ENCODE data around the gene KRT74.

KRT74 gene

GRCh38 chr12:52539083-52539820 lies 34.4 kb downstream of the KRT74 start:
- Histone ChIP-seq H2AFZ (ENCODE audit: low read depth, low read length) (no peak overlapping the region), H3K27me3 (ENCODE audit: control insufficient read depth in 1 of 2, insufficient read depth in 1 of 2, low read length in 2 of 2) (peaks cover 0 to 27% of the 10 kb centered on the region in 2 experiments), H3K27ac (ENCODE audit: low read length, poor library complexity, severe bottlenecking) (no peak overlapping the region), H3K9me3 (ENCODE audit: control insufficient read depth, low read length) (no peaks in the 10 kb centered on the region), H3K4me3 (ENCODE audit: insufficient read depth in 1 of 2, low read depth in 1 of 2, low read length in 2 of 2) (no peak overlapping the region), H3K14ac (ENCODE audit: low read length in 2 of 2) (no peak overlapping the region), H4K8ac (ENCODE audit: low read length) (no peak overlapping the region), H3K36me3 (ENCODE audit: control insufficient read depth in 1 of 2, insufficient read depth in 2 of 2, low read depth in 1 of 2, low read length in 2 of 2) (no peaks in the 10 kb centered on the region), H3K79me1 (replicated peaks; ENCODE audit: low read length, poor library complexity, severe bottlenecking) (no peaks in the 10 kb centered on the region), H2BK5ac (ENCODE audit: low read depth, low read length, poor library complexity, severe bottlenecking) (no peak overlapping the region), H2BK15ac (ENCODE audit: low read depth, poor library complexity, severe bottlenecking) (no peak overlapping the region), H2BK120ac (ENCODE audit: low read depth, low read length) (no peak overlapping the region), H3K18ac (ENCODE audit: low read depth in 1 of 2, low read length in 2 of 2) (no peak overlapping the region), H3K4me1 (ENCODE audit: control insufficient read depth, insufficient read depth, low read depth, low read length) (no peaks in the 10 kb centered on the region), H2BK12ac (ENCODE audit: low read length in 2 of 2) (no peak overlapping the region), H3K4ac (ENCODE audit: low read depth in 1 of 2, low read length in 2 of 2) (no peak overlapping the region), H3K9ac (ENCODE audit: low read length) (no peak overlapping the region), H2AK5ac (ENCODE audit: low read length, severe bottlenecking) (no peak overlapping the region), H4K91ac (ENCODE audit: low read length) (no peak overlapping the region), H3K23ac (ENCODE audit: low read length in 2 of 2) (no peak overlapping the region), H3K4me2 (ENCODE audit: low read length, poor library complexity, severe bottlenecking) (no peak overlapping the region)
- DNase-seq, result peak; percentile 38
- WGBS, result 65% methylated on average over 5 of the region's 5 CpGs

- Histone ChIP-seq H3K9me3 (ENCODE audit: control insufficient read depth, low read length) (no peaks in the 10 kb centered on the region), H2BK12ac (ENCODE audit: low read length in 2 of 2) (no peak overlapping the region), H3K4me2 (ENCODE audit: low read length, poor library complexity, severe bottlenecking) (no peak overlapping the region), H3K4ac (ENCODE audit: low read depth in 1 of 2, low read length in 2 of 2) (peak overlapping the region in 1 of 2 experiments; percentile 42), H2BK120ac (ENCODE audit: low read depth, low read length) (no peak overlapping the region), H2BK5ac (ENCODE audit: low read depth, low read length, poor library complexity, severe bottlenecking) (no peak overlapping the region), H3K23ac (ENCODE audit: low read length in 2 of 2) (no peak overlapping the region), H3K27me3 (ENCODE audit: control insufficient read depth in 1 of 2, insufficient read depth in 1 of 2, low read length in 2 of 2) (peaks cover 9 to 32% of the 10 kb centered on the region in 2 experiments), H3K9ac (ENCODE audit: low read length) (no peak overlapping the region), H4K91ac (ENCODE audit: low read length) (peak overlapping the region; percentile 31), H4K8ac (ENCODE audit: low read length) (no peak overlapping the region), H2AK5ac (ENCODE audit: low read length, severe bottlenecking) (no peak overlapping the region), H3K36me3 (ENCODE audit: control insufficient read depth in 1 of 2, insufficient read depth in 2 of 2, low read depth in 1 of 2, low read length in 2 of 2) (no peaks in the 10 kb centered on the region), H3K14ac (ENCODE audit: low read length in 2 of 2) (no peak overlapping the region), H2BK15ac (ENCODE audit: low read depth, poor library complexity, severe bottlenecking) (no peak overlapping the region), H3K27ac (ENCODE audit: low read length, poor library complexity, severe bottlenecking) (no peak overlapping the region), H3K4me1 (ENCODE audit: control insufficient read depth, insufficient read depth, low read depth, low read length) (no peaks in the 10 kb centered on the region), H3K18ac (ENCODE audit: low read depth in 1 of 2, low read length in 2 of 2) (no peak overlapping the region), H3K4me3 (ENCODE audit: insufficient read depth in 1 of 2, low read depth in 1 of 2, low read length in 2 of 2) (no peak overlapping the region), H3K79me1 (replicated peaks; ENCODE audit: low read length, poor library complexity, severe bottlenecking) (no peaks in the 10 kb centered on the region), H2AFZ (ENCODE audit: low read depth, low read length) (no peak overlapping the region)
- no peak for DNase-seq
- WGBS, result 91% methylated on average over 3 of the region's 3 CpGs
Observed at GRCh38 chr12:52537101-52537500, 36.5 kb downstream of the KRT74 start.

GRCh38 chr12:52535574-52535973 lies 38.1 kb downstream of the KRT74 start:
- Histone ChIP-seq H3K4ac (ENCODE audit: low read depth in 1 of 2, low read length in 2 of 2) (no peak overlapping the region), H4K8ac (ENCODE audit: low read length) (no peak overlapping the region), H4K91ac (ENCODE audit: low read length) (no peak overlapping the region), H3K27ac (ENCODE audit: low read length, poor library complexity, severe bottlenecking) (no peak overlapping the region), H3K27me3 (ENCODE audit: control insufficient read depth in 1 of 2, insufficient read depth in 1 of 2, low read length in 2 of 2) (peaks cover 9 to 47% of the 10 kb centered on the region in 2 experiments), H2BK5ac (ENCODE audit: low read depth, low read length, poor library complexity, severe bottlenecking) (no peak overlapping the region), H3K14ac (ENCODE audit: low read length in 2 of 2) (no peak overlapping the region), H2BK15ac (ENCODE audit: low read depth, poor library complexity, severe bottlenecking) (no peak overlapping the region), H3K36me3 (ENCODE audit: control insufficient read depth in 1 of 2, insufficient read depth in 2 of 2, low read depth in 1 of 2, low read length in 2 of 2) (no peaks in the 10 kb centered on the region), H3K9me3 (ENCODE audit: control insufficient read depth, low read length) (no peaks in the 10 kb centered on the region), H2AK5ac (ENCODE audit: low read length, severe bottlenecking) (no peak overlapping the region), H2BK12ac (ENCODE audit: low read length in 2 of 2) (no peak overlapping the region), H2BK120ac (ENCODE audit: low read depth, low read length) (no peak overlapping the region), H3K23ac (ENCODE audit: low read length in 2 of 2) (no peak overlapping the region), H3K9ac (ENCODE audit: low read length) (no peak overlapping the region), H3K4me3 (ENCODE audit: insufficient read depth in 1 of 2, low read depth in 1 of 2, low read length in 2 of 2) (no peak overlapping the region), H2AFZ (ENCODE audit: low read depth, low read length) (no peak overlapping the region), H3K4me2 (ENCODE audit: low read length, poor library complexity, severe bottlenecking) (no peak overlapping the region), H3K4me1 (ENCODE audit: control insufficient read depth, insufficient read depth, low read depth, low read length) (no peaks in the 10 kb centered on the region), H3K18ac (ENCODE audit: low read depth in 1 of 2, low read length in 2 of 2) (no peak overlapping the region), H3K79me1 (replicated peaks; ENCODE audit: low read length, poor library complexity, severe bottlenecking) (no peaks in the 10 kb centered on the region)
- WGBS, result 62% methylated on average over 1 of the region's 1 CpG
- DNase-seq, result no peak

GRCh38 chr12:52534482-52534881 lies 39.2 kb downstream of the KRT74 start:
- no peak overlapping the region for H2BK5ac ChIP-seq (ENCODE audit: low read depth, low read length, poor library complexity, severe bottlenecking)
- H3K27ac ChIP-seq (ENCODE audit: low read length, poor library complexity, severe bottlenecking), result no peak overlapping the region
- H3K4me3 ChIP-seq (ENCODE audit: insufficient read depth in 1 of 2, low read depth in 1 of 2, low read length in 2 of 2), result no peak overlapping the region
- H2AFZ ChIP-seq (ENCODE audit: low read depth, low read length), result no peak overlapping the region
- H3K9me3 ChIP-seq (ENCODE audit: control insufficient read depth, low read length), result no peaks in the 10 kb centered on the region
- no peak overlapping the region for H3K4ac ChIP-seq (ENCODE audit: low read depth in 1 of 2, low read length in 2 of 2)
- H2BK120ac ChIP-seq (ENCODE audit: low read depth, low read length), result no peak overlapping the region
- 69% methylated on average over 4 of the region's 5 CpGs for WGBS
- H3K4me2 ChIP-seq (ENCODE audit: low read length, poor library complexity, severe bottlenecking), result no peak overlapping the region
- no peak overlapping the region for H3K9ac ChIP-seq (ENCODE audit: low read length)
- H4K91ac ChIP-seq (ENCODE audit: low read length), result no peak overlapping the region
- no peaks in the 10 kb centered on the region for H3K79me1 ChIP-seq (replicated peaks; ENCODE audit: low read length, poor library complexity, severe bottlenecking)
- H2BK12ac ChIP-seq (ENCODE audit: low read length in 2 of 2), result no peak overlapping the region
- peaks cover 9 to 57% of the 10 kb centered on the region in 2 experiments for H3K27me3 ChIP-seq (ENCODE audit: control insufficient read depth in 1 of 2, insufficient read depth in 1 of 2, low read length in 2 of 2)
- H3K36me3 ChIP-seq (ENCODE audit: control insufficient read depth in 1 of 2, insufficient read depth in 2 of 2, low read depth in 1 of 2, low read length in 2 of 2), result no peaks in the 10 kb centered on the region
- H2AK5ac ChIP-seq (ENCODE audit: low read length, severe bottlenecking), result no peak overlapping the region
- DNase-seq, result no peak
- H2BK15ac ChIP-seq (ENCODE audit: low read depth, poor library complexity, severe bottlenecking), result no peak overlapping the region
- H3K23ac ChIP-seq (ENCODE audit: low read length in 2 of 2), result no peak overlapping the region
- no peak overlapping the region for H3K14ac ChIP-seq (ENCODE audit: low read length in 2 of 2)
- no peak overlapping the region for H3K18ac ChIP-seq (ENCODE audit: low read depth in 1 of 2, low read length in 2 of 2)
- H3K4me1 ChIP-seq (ENCODE audit: control insufficient read depth, insufficient read depth, low read depth, low read length), result no peaks in the 10 kb centered on the region
- no peak overlapping the region for H4K8ac ChIP-seq (ENCODE audit: low read length)

Measured in mesenchymal stem cell (in vitro differentiated cells and primary cell).